ENCODE measurements around the gene DDB1. TPM values are rescaled to one million over a fixed set of nuclear protein-coding genes. Genes with fewer than 3 reads are reported as not detected.
A peak's percentile ranks its signal among the peaks of the same experiment; 100 is the strongest.

Gene DDB1
- total and polyA plus RNA-seq, 2 of the 13 experiments (the other 11 are each of a cell fraction or from before 2014, with no cell fraction given): 217 to 266 TPM

DNA sequence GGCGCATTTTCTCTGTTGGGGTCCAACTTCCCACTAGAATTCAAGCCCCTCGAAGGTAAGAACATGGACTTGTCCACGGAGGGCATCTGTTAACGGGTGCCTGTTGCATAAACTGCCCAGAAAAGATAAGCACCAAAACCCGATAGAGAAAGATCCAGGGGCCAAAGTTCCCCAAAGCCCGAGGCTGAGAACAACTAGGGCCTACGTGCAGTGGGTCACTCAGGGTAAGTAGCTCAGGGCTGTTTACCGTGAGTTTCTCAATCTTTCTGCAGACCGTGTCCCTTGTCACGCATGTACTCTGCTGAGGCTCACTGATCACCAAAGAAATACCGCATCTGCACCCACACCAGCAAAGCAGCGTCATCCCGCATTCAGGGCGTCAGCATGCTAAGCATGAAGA, 67.5 kb downstream of the DDB1 start (continued):
- TF ChIP-seq IRF1 (CRISPR knock-in tag; IDR thresholded peaks at IDR 0.05; ENCODE audit: low read depth) (no peak), U2AF2 (IDR thresholded peaks at IDR 0.05; ENCODE audit: low read depth, low read length) (no peak), ZNF7 (CRISPR knock-in tag; IDR thresholded peaks at IDR 0.05) (no peak), HOXA9 (CRISPR knock-in tag; IDR thresholded peaks at IDR 0.05; ENCODE audit: borderline replicate concordance) (no peak), MTF1 (CRISPR knock-in tag; IDR thresholded peaks at IDR 0.05) (no peak), ZFYVE20 (CRISPR knock-in tag; IDR thresholded peaks at IDR 0.05; ENCODE audit: borderline replicate concordance, low read depth) (no peak), NBN (conservative IDR thresholded peaks at IDR 0.05) (no peak), ZMAT3 (CRISPR knock-in tag; conservative IDR thresholded peaks at IDR 0.05) (no peak), HOXA7 (CRISPR knock-in tag; IDR thresholded peaks at IDR 0.05) (no peak), ATM (IDR thresholded peaks at IDR 0.05; ENCODE audit: borderline replicate concordance) (no peak), FOXO1 (CRISPR knock-in tag; IDR thresholded peaks at IDR 0.05) (peak; percentile 81; the same call in 1 of the 2 replicates), FOXA1 (IDR thresholded peaks at IDR 0.05) (no peak), FOXA1 (CRISPR knock-in tag; IDR thresholded peaks at IDR 0.05) (no peak), AKNA (CRISPR knock-in tag; IDR thresholded peaks at IDR 0.05; ENCODE audit: borderline replicate concordance) (no peak), ZNF329 (CRISPR knock-in tag; IDR thresholded peaks at IDR 0.05; ENCODE audit: low read depth) (no peak), CHD4 (IDR thresholded peaks at IDR 0.05; ENCODE audit: borderline replicate concordance, low read length) (no peak), MZF1 (CRISPR knock-in tag; IDR thresholded peaks at IDR 0.05; ENCODE audit: borderline replicate concordance) (no peak), MAZ (IDR thresholded peaks at IDR 0.05; ENCODE audit: borderline replicate concordance, low read depth, low read length) (no peak), MAZ (CRISPR knock-in tag; IDR thresholded peaks at IDR 0.05; ENCODE audit: low read depth) (no peak), FLYWCH1 (CRISPR knock-in tag; IDR thresholded peaks at IDR 0.05) (no peak), HCFC1 (IDR thresholded peaks at IDR 0.05; ENCODE audit: low read depth, low read length) (no peak), PCBP2 (optimal IDR thresholded peaks at IDR 0.05; ENCODE audit: low read depth, low read length, poor library complexity, severe bottlenecking) (no peak), ZSCAN30 (CRISPR knock-in tag; IDR thresholded peaks at IDR 0.05) (no peak), ZNF720 (CRISPR knock-in tag; IDR thresholded peaks at IDR 0.05) (no peak), ZBTB21 (CRISPR knock-in tag; IDR thresholded peaks at IDR 0.05) (no peak), ZNF256 (CRISPR knock-in tag; conservative IDR thresholded peaks at IDR 0.05) (no peak), ZNF260 (CRISPR knock-in tag; IDR thresholded peaks at IDR 0.05; ENCODE audit: borderline replicate concordance, low read depth) (no peak)
- TF ChIP-seq, protein P1, sequence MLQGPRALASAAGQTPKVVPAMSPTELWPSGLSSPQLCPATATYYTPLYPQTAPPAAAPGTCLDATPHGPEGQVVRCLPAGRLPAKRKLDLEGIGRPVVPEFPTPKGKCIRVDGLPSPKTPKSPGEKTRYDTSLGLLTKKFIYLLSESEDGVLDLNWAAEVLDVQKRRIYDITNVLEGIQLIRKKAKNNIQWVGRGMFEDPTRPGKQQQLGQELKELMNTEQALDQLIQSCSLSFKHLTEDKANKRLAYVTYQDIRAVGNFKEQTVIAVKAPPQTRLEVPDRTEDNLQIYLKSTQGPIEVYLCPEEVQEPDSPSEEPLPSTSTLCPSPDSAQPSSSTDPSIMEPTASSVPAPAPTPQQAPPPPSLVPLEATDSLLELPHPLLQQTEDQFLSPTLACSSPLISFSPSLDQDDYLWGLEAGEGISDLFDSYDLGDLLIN (CRISPR knock-in tag; IDR thresholded peaks at IDR 0.05; ENCODE audit: borderline replicate concordance): no peak
